SK-N-SH (cell line): Measurements from ENCODE around the gene UNC79.

Experiments
- JUND ChIP-seq: IDR thresholded peaks from 2 replicates; pipeline ENCODE4 v1.4.0; 2012
- TF ChIP-seq, protein P1 (sequence below): fragments of 200-600 bp; sonication (generic); IDR thresholded peaks from 2 replicates; pipeline ENCODE4 v1.6.1; 2017; ENCODE audit warnings: antibody characterized with exemption, mild to moderate bottlenecking, moderate library complexity
- TF ChIP-seq, protein P2 (sequence below): IDR thresholded peaks from 2 replicates; pipeline ENCODE4 v1.4.0; 2012; ENCODE audit warnings: low read depth
- TF ChIP-seq, protein P3 (sequence below): fragments of 150-350 bp; IDR thresholded peaks from 2 replicates; pipeline ENCODE4 v1.6.1; 2017; ENCODE audit warnings: antibody characterized with exemption, low read length, low read depth, borderline replicate concordance

DNA sequence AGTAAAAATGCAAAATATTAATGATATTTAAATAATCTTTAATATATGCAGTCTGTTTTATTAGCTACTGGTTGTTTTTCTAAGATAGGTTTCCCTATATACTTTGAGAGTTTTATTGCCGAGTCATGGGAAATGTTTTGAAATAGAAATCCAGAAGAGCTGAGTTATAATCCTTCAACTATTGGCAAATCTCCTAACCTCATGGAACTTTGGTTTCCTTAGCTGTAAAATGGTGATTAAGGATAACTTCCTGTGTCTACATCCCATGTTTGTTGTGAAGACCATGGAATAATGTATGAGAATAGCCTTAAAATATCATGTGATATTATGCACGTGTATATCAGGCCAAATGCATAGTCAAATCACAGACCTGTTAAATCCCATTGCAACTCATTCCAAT lies 51.0 kb downstream of the UNC79 start:
- no peak for TF ChIP-seq JUND
- TF ChIP-seq, protein P1, sequence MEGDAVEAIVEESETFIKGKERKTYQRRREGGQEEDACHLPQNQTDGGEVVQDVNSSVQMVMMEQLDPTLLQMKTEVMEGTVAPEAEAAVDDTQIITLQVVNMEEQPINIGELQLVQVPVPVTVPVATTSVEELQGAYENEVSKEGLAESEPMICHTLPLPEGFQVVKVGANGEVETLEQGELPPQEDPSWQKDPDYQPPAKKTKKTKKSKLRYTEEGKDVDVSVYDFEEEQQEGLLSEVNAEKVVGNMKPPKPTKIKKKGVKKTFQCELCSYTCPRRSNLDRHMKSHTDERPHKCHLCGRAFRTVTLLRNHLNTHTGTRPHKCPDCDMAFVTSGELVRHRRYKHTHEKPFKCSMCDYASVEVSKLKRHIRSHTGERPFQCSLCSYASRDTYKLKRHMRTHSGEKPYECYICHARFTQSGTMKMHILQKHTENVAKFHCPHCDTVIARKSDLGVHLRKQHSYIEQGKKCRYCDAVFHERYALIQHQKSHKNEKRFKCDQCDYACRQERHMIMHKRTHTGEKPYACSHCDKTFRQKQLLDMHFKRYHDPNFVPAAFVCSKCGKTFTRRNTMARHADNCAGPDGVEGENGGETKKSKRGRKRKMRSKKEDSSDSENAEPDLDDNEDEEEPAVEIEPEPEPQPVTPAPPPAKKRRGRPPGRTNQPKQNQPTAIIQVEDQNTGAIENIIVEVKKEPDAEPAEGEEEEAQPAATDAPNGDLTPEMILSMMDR, result no peak
- TF ChIP-seq, protein P2, sequence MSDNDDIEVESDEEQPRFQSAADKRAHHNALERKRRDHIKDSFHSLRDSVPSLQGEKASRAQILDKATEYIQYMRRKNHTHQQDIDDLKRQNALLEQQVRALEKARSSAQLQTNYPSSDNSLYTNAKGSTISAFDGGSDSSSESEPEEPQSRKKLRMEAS, result no peak
- TF ChIP-seq, protein P3, sequence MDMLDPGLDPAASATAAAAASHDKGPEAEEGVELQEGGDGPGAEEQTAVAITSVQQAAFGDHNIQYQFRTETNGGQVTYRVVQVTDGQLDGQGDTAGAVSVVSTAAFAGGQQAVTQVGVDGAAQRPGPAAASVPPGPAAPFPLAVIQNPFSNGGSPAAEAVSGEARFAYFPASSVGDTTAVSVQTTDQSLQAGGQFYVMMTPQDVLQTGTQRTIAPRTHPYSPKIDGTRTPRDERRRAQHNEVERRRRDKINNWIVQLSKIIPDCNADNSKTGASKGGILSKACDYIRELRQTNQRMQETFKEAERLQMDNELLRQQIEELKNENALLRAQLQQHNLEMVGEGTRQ, result no peak
